ENCODE measurements around the gene CCDC38.
"Not testable (repeated sequence)": the region's sequence is repeated elsewhere in the genome, so short reads cannot be mapped to it uniquely, and the experiment has no call there.

The CCDC38 gene

DNA sequence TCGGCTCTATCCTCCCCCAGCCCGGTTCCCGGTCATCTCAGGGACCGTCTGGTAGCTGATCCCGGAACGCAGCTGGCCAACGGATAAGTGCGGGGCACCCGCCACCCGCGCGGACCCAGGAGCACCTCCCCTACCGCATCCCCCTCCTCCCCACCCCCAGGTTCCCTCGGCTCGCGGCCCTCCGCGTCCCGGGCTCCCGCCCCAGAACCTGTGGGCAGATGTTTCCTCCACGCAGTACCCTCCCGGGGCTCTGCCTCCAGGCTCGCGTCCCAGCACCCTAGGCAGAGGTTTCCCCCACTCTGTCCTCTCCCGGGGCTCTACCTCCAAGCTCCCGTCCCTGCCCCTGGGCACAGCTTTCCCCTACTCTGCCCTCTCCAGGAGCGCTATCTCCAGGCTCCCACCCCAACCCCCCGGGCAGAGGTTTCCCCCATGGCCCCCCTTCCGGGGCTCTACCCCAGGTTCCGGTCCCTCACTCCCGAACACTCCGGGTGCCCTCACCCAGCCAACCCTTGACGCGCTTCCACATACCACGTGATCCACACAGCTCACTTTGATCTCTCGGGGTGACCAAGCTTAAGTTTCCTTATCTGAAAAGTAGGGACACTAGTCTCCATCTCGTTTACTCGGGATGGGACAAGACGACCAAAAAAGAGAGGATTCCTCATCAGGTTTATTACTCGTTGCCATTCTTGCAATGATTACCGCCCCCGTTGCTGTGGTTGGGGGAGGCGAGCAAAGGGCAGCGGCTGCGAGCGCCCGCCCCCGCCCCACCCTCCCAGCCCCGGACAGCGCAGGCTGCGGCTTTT, at the start of gene CCDC38:
TSS of gene CCDC38 (minus strand) at position 91 of the 806 bp plus-strand sequence. CDS start 6,105 bp downstream, outside the sequence.
- peak; percentile 71 for DNase-seq

DNA sequence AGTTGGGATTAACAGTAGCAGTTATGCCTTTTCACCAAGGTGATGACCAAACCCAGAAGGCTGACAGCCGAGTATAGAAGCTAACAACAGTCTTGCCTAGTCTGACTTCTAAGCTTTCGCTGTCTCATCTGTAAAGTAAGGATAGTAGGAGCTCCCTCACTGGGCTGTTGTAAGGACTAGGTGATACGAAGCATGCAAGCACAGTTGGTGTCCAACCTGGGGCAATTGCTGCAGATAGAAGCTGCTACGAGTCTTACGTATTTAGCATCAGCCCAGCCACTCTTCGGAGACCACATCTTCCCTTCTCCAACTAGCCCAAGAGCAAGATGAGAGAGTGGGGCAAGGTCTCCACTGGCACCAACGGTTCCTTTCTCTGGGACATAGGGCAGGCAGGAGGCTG, 47.7 kb upstream of the CCDC38 start:
- DNase-seq, result no peak

DNA sequence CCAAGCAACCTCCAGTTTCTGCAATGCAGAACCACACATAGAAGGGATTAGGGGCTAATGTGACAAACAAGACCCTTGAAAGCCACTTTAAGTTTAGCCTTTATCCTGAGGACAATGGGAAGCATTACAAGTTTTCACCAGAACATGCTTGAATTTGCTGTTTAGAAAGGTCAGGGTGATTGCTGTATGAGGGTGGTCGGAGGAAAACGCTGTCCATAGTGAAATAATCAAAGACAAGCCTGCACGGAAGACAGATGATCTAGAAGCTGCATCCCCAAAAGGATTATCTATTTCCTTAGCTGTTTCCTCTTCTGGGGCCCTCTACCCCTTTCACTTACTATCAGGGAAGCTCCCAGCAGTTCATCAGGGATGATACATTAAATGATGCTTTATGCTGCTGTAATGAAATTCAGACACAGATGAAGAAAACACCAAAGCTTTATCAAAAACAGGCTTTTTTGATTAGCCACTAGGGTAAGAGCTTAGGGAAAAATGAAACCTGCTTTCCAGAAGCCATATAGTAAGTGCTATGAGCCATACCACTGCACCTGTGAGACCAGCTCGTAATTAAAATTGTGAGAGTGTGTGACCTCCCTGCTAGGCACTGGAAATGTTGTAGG, 47.2 kb upstream of the CCDC38 start:
- DNase-seq, result no peak

DNA sequence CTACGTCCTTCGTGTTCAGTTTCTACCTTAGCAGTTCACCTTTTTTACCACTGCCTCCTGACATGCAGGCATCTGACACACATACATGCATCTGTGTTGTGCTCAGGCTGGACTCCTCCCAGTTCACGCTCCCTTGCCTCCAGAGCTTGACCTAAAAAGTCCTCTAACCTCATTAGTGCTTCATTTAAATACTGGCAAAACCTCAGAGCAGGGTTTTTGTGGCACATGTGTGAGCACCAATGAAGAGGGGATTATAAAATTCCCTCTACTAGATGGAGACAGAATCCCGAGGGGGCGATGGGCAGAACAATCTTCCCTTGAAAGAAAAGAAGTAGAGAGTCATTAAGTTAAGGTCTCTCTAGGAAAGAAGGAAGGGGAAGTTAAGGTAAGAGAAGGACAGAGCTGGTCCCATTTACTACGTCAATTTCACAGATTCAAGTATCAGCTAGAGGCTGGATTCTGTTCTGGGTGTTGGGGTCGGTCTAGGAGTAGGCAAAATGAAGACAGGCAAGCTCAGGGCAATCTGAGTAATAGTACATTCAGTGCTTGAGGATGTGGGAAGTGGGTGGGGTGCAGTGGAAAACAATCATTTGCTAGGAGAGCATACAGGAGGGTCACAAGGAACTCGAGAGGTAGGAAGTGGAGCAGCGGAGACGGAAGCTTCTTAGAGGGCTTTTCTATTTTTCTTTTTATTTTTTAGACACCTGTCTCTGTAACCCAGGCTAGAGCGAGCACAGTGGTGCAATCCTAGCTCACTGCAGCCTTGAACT, 46.3 kb upstream of the CCDC38 start:
- no peak for DNase-seq

DNA sequence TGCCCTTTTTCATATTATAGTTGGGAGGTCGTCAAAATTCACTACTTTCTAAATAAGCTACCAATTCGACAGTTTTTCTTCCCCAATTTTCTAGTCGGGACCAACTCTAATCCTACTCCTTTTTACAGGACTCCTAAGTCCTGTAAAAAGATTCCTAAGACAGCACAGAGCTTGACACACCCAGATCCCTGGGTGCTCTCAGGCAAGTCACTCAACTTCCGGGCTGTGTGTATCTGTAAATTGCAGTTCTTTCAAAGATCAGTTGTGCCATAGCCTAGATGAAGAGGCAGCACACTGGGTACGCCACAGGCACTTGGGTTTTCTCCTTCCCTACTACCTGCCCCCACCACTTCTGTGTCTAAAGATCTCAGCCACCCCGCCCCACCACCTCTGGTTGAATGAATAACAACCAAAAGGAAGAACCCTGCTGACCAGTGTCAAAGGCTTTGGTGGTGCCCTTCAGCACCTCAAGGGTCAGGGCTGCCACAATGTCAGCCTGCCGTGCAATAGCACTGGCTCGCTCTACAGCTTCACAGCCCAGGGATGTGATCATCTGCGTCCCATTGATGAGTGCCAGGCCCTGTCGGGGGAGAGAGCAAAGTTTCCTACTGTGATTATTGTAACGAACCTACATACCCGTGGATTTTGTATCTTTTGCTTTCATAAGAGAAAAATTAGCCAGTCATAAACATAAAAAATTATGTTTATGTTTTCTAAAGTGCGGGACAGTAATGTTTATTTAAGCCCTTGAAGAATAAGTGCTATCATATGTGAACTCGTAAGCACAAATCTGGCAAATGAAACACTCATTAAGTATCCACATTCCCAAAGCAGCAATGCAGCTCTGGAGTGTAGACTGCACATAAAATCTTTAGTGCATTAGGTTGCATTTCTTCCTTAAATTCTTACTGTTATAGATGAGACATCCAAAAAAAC, 44.5 kb upstream of the CCDC38 start:
- DNase-seq, result no peak

DNA sequence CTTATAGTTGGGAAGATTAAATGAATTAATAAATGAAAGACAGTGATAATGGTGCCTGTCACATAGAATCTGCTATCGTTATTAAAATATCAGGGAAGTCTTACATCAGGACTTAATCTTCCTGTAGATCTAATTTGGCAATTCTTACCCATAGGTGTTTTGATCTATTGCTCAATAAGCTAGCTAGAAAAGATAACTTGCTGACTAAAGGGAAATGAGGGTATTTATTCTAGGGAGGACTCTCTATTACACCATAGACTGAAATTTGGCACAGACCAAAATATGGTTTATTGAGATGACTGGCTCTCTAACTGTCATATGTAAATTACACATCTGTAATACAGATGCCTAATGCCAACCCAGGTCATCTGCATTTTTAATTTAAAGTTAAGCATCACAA, 42.3 kb upstream of the CCDC38 start:
- DNase-seq, result no peak

DNA sequence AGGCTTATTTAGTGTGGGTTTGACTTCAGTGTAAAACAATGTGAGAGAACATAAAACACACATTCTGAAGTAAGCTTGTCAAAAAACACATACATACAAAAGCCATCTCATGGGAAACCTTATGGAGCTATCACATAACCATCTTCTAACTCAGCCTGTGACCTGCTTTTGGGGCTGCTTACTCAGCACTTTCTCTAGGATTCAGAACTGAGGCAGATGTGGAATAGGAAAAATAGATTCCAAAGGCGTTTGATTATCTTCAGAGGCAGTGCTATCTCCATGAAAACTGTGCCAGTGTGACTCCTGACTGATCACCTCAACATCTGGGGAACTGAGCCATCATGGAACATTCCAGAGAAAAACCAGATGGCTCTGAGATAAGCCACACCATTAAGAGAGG, 40.2 kb upstream of the CCDC38 start:
- DNase-seq, result no peak

DNA sequence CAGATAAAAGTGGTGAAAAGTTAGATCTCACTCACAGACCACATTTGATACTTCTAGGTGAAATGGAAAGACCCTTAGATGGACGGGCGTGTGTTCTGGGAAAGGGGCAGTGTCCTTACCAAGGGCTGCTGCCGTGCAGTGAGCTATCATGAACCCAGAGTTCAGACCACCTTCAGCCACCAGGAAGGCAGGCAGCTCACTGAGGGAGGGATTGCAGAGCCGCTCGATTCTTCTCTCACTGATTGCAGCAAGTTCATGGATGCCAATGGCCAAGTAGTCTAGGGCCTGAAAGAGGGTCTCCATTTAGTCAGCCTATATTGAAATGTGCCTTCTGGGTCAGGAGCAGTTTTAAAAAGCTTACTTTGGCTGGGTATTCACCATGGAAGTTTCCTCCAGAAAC, 38.0 kb upstream of the CCDC38 start:
- no peak for DNase-seq

DNA sequence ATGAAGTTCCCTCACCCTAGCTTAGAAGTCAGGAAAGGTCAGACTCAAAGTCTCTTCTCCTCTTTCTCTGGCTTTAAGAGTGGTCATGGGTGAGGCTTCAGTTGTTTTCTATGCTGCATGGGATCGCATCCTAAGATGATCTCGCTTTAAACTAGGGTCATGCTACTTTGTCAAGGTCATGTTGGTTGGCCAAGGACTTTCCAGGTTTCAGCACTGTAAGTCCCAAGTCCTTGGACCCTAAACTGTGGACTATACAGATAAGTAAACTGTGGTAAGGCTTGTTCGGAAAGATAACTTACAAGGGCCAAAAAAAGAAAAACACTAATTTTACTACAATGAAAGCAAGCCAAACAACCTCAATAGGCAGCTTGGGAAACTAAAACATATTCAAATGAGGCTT, 36.4 kb upstream of the CCDC38 start:
- no peak for DNase-seq

DNA sequence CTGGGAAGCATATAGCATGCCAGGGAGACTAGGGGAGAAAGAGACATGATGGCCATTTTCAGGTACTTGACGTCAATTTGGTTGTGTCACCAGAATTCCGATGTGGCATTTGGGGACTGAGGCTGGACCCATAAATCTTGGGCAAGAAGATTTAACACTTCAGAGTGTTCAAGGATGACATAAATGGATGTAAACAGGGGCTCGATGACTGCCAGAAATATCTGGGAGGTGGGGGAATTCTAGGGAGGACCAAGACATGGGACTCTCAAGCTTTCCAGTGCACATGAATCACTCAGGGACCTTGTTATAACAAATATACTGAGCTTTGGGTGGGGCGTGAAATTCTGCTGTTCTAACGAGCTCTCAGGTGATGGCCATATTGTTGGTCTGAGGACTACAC, 35.9 kb upstream of the CCDC38 start:
- DNase-seq, result no peak

DNA sequence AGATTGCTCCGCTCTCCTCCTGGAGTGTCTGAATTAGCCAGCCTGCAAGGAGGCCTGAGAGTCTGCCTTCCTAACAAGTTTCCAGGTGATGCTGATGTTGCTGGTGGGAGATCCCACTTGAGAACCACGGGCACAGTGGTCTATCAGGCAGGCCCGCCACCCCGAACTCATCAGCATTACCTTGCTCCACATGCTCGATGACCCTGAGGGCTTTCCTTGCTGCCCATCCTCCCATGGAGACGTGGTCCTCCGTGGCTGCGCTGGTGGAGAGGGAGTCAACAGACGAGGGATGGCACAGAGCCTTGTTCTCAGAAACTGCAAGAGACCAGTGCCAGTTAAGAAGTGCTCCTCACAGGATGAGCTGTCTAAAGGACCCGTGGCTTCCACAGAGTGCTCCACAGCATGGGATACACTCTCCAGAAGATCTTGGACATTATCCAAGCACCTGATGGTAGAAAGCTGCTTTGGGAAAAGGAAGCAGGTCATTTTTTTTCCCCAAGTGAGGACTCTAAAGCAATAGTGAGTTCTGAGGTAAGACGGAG, 35.4 kb upstream of the CCDC38 start:
- no peak for DNase-seq

DNA sequence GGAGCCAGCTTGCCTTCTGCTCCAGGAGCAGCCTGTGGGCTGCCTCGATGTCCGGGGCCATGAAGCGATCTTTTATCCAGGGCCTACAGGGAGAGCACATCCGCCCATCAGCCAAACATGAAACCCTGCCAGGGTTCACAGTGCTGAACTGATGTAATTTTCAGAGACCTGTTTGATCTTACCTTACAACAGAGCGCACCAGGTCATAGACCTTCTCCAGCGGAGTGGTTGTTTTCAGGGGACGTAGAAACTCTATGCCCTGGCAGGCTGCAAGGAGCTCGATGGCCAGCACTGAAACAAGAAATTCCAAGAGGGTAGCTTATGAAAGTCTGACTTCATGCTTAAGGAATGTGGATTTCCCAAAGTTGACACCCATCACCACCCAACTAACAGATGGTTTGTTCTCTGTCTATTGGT, 34.0 kb upstream of the CCDC38 start:
- DNase-seq, result no peak

DNA sequence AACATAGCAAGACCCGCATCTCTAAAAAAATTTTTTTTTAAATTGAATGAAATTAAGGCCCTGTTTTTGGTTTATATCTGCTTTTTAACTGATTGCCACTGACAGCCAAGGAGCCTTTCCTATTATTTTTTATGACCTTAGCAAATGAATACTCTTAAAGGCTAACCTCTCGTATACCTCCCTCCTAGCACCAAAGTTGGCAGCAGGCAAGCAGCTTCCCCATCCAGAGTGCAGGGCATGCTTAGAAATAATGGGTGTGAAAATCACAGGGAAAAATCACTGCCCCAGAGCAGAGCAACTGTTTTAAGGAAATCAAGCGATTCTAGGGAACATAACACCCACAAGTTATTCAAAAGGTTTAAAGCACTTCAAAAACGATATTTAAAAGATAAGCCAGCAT, 33.1 kb upstream of the CCDC38 start:
- no peak for DNase-seq

DNA sequence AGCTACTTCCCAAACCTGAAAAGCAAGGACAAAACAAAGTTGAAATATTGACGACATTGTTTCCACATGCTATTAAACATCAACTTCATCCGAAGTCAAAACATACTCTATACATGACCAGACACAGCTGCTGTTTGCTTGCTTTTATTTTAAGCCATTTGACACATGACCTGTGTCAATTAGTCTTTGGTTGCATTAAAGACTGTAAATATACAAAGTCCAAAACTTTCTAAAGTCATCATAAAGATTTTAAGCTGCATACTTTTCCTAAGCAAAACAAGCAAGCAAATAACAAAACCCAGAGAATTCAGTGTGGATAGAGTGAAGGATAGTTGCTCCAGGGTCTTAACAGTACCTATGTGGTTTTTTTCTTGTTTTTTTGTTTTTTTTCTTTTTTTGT, 31.9 kb upstream of the CCDC38 start:
- DNase-seq, result no peak

DNA sequence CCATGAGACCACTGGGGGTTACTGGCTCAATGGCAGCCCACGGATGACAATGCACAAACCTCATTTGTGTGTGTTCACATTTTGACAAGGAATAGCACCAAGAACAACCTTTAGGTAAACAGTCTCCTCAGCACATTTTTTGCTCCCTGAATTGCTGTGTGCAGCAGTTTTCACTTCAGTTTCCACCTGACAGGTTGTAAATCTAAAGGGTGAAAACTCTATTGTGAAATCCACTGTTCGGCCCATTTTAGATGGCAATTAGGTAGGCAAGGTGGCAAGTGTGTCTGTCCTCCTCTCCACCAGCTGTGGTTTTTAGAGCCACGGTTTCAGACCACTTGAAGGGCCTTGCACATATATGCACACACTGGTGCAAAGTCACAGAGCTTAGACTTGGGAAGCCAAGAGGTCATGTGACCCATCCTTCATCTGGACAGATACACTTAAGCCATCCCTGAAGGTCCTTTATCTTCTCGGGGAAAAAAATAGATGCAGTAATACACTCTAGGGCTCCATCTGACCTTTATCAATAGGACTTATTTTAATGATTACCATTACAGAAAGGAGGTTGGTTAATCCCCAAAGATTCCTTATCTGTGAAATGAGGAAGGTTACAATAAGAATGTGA, 30.5 kb upstream of the CCDC38 start:
- no peak for DNase-seq

DNA sequence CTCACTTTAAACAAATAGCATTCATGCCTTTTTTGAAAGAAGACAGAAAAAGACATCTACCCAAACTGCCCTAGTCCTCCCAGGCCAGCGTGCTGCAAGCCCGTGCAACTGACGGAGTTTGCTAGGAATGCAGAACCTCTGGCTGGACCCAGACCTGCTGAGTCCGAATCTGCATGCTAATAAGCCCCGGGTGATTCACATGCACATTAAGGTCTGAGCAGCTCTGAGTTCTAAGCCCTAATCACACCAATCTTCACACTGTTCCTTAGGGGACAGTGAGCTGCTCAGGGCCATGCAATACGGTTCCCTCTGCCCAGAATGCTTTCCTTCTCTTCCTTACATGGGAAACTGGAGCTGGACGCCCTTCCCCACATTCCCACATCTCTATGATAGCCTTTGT, 28.5 kb upstream of the CCDC38 start:
- DNase-seq, result no peak

DNA sequence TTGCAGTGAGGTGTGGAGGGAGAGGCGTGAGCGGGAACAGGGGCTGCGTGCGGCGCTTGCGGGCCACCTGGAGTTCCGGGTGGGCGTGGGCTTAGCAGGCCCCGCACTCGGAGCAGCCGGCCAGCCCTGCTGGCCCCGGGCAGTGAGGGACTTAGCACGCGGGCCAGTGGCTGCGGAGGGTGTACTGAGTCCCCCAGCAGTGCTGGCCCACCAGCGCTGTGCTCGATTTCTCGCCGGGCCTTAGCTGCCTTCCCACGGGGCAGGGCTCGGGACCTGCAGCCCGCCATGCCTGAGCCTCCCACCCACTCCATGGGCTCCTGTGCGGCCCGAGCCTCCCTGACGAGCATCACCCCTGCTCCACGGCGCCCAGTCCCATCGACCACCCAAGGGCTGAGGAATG, 26.7 kb upstream of the CCDC38 start:
- not testable (repeated sequence) for DNase-seq

DNA sequence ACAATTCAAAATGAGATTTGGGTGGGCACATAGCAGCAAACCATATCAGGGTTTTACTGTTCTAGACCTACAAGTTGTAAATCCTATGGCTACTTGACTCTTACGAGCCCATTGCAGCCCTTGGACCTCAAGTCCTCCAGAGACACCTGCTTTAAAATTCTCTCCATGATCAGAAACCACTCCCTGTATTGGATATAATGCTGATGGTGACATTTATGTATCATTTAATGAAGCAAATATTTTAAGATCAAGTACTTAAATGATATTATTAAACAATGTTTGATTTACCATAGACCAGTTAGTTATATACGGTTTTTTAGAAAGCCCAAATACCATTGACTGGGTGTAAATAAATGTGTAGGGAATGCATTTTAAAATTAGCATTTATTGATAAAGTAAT, 24.9 kb upstream of the CCDC38 start:
- no peak for DNase-seq

DNA sequence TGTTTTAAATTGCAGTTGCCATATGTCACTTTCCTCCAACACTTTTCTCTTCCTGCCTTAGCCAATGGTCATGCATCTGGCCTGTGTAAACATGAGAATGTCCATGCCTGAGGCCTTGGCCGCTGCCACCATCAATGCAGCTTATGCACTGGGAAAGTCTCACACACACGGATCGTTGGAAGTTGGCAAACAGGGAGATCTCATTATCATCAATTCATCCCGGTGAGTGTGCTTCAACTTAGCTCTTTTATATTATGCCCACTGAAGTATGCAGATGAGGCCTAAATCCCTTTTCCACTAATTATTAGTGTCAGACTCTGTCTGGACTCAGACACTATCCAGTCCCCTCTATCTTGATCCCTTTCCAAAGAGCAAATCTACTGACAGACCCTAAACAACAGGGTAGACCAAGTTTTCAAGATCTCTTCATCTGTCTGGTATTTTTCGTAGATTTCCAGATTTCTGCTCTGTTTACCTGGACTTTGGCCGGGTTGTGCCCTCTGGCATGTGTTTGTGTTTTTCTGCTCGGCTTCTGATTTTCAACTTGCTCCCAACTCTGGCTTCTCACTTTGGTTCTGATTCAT, 24.0 kb upstream of the CCDC38 start:
- DNase-seq, result no peak

DNA sequence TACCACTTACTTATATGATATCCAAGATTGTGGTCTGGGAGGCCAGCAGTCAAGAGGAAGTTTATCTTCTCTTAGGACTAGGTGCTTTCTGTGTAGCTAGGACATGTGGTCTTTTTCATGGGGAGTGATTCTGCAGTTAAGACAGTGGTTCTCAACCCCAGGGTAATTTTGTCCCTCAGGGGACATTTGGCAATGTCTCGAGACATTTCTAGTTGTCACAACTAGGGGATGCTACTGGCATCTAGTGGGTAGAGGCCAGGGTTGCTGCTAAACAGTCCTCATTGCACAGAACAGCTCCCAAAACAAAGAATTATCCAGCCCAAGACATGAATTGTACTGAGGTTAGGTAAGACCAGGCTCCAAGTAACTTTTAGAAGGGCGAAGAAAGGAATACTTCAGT, 20.7 kb upstream of the CCDC38 start:
- no peak for DNase-seq

DNA sequence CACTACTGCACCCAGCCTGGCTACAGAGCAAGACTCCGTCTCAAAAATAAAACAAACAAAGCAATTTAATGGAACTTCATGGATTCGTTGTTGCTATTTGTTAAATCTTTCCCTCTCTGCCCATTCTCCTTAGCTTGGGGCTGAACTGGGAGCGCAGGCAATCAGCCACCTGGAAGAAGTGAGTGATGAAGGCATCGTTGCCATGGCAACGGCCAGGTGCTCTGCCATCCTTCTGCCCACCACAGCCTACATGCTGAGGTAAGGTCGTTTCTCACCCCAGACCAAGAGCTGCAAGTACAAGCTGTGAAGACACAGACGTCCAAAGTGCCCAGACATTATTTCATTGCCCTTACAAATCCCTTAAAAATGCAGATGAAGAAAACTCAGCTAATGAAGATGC, 19.8 kb upstream of the CCDC38 start:
- DNase-seq, result no peak

DNA sequence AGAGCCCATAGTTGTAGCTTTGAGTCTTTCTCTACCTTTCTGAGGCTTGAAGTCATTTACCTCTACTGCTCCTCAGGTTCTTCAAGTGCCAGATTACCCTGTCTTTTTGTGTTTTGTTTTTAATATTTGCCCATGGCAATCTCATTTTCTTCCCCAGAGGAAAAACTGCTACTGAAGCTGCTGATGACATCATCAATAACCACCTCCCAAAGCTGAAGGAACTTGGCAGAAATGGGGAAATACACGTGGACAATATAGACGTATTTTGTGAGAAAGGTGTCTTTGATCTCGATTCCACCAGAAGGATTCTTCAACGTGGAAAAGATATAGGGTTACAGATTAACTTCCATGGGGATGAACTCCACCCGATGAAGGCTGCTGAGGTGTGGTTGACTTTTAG, 17.8 kb upstream of the CCDC38 start:
- DNase-seq, result no peak
